ENCODE measurements around the gene PREX1.

The PREX1 gene

DNA sequence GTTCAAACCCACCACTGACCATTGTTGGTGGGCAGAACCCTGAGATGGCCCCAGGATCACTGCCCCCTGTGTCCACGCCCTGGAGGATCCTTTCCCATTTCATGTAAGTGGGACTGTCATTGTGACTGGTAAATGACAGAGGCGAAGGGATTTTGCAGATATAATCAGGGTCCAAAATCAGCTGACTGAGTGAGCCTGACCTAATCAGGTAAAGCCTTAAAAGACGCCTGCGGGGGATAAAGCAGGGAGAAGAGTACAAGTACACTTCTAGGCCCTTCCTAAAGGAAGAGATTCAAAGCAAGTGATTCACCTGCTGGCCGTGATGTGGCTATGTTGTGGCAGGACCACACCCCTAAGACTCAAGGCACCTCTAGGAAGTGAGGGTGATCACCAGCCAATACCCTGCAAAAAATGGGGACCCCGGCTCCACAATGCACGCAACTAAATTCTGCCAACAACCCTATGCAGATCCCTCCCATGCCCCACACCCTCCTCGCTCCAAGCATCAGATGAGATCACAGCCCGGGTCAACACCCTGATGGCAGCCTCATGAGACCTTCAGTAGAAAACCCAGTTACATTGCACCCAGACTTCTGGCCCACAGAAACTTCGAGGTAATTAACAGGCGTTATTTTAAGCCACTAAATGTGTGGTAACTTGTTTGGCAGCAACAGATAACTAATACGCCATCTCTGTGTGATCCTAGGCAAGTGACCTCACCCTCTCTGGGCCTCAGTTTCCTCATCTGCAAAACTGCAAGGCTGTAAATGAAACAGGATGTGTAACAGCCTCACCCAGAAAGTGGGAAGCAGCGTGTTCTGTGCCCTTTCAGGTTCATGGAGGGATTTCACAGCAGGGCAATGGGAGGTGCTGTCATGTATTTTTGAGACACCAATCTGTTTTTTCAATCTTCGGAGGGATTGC lies 11.3 kb downstream of the PREX1 start:
- DNase-seq (ENCODE audit: low spot score) (no peak), ATAC-seq (ENCODE audit: low read depth) (no peak)
- Histone ChIP-seq H3K27ac (ENCODE audit: poor library complexity, severe bottlenecking) (no peak overlapping the region), H3K9me3 (ENCODE audit: severe bottlenecking) (no peaks in the 10 kb centered on the region), H3K27me3 (ENCODE audit: insufficient read depth, poor library complexity, severe bottlenecking) (no peaks in the 10 kb centered on the region), H3K4me3 (ENCODE audit: severe bottlenecking) (no peak overlapping the region), H3K4me1 (ENCODE audit: insufficient read depth, poor library complexity, severe bottlenecking) (no peaks in the 10 kb centered on the region), H3K36me3 (ENCODE audit: low read depth) (no peaks in the 10 kb centered on the region)
- TF ChIP-seq, protein P1, sequence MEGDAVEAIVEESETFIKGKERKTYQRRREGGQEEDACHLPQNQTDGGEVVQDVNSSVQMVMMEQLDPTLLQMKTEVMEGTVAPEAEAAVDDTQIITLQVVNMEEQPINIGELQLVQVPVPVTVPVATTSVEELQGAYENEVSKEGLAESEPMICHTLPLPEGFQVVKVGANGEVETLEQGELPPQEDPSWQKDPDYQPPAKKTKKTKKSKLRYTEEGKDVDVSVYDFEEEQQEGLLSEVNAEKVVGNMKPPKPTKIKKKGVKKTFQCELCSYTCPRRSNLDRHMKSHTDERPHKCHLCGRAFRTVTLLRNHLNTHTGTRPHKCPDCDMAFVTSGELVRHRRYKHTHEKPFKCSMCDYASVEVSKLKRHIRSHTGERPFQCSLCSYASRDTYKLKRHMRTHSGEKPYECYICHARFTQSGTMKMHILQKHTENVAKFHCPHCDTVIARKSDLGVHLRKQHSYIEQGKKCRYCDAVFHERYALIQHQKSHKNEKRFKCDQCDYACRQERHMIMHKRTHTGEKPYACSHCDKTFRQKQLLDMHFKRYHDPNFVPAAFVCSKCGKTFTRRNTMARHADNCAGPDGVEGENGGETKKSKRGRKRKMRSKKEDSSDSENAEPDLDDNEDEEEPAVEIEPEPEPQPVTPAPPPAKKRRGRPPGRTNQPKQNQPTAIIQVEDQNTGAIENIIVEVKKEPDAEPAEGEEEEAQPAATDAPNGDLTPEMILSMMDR (IDR thresholded peaks at IDR 0.05; ENCODE audit: poor library complexity, severe bottlenecking): no peak

DNA sequence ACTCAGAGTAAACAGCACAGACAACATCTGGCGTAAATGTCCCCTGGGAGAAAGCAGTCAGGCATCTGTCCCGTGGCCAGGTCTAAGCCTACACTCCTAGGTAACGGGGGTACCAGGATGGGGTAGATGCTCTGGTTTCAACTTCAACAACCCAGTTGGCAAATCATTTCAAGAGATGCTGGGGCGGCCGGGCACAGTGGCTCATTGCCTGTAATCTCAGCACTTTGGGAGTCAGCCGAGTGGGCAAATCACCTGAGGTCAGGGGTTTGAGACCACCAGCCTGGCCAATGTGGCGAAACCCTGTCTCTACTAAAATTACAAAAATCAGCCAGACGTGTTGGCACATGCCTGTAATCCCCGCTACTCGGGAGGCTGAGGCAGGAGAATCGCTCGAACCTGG lies 12.3 kb downstream of the PREX1 start:
- H3K4me1 ChIP-seq (ENCODE audit: insufficient read depth, poor library complexity, severe bottlenecking): no peaks in the 10 kb centered on the region
- ATAC-seq (ENCODE audit: low read depth) (no peak), DNase-seq (ENCODE audit: low spot score) (no peak)
- no peak overlapping the region for H3K27ac ChIP-seq (ENCODE audit: poor library complexity, severe bottlenecking)
- no peaks in the 10 kb centered on the region for H3K9me3 ChIP-seq (ENCODE audit: severe bottlenecking)
- H3K36me3 ChIP-seq (ENCODE audit: low read depth): no peaks in the 10 kb centered on the region
- TF ChIP-seq, protein P1 (IDR thresholded peaks at IDR 0.05; ENCODE audit: poor library complexity, severe bottlenecking): no peak
- H3K4me3 ChIP-seq (ENCODE audit: severe bottlenecking): no peak overlapping the region
- H3K27me3 ChIP-seq (ENCODE audit: insufficient read depth, poor library complexity, severe bottlenecking): no peaks in the 10 kb centered on the region

DNA sequence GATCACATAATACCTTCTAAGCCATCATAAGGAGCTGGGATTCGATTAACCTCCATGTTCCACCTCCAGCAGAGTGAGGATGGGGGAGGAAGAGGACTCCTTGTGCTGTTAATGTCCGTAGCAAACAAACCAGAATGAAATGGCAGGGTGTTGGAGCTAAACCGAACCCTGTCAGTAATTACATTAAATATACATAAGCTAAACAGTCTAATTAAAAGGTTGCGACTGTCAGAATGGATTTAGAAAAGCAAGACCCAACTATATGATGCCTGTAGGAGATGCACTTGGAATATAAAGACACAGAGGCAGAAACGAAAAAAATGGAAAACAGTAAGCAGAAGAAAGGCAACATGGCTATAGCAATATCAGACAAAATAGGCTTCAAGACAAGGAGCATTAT lies 13.2 kb downstream of the PREX1 start:
- TF ChIP-seq, protein P1 (IDR thresholded peaks at IDR 0.05; ENCODE audit: poor library complexity, severe bottlenecking): no peak
- H3K4me1 ChIP-seq (ENCODE audit: insufficient read depth, poor library complexity, severe bottlenecking): no peaks in the 10 kb centered on the region

DNA sequence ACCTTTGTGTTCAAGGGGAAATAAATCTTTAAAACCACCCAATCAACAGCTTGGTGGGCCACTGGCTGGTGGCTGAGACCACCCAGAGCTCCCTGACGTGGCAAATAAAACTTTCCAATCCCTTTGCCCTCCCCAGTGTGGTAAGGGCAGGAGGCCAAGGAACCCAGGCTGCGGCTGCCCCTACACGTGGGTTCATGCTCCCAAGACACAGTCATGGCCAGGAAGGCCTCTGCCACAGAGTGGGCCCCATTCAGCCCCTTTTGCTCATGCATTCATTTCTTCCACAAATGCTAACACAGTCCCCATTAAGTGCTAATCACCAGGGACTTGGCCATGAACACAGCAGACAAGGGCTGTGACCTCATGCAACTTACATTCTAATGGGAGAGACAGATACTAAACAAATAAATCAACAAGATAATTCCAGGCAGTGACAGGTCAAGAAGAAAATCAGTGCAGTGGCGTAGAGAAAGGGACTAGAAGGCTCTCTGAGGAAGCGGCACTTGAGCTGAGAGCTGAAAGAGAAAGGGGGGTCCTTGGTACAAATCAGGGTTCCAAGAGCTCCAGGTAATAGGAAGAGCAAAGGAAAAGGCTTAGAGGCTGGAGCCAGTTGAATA lies 13.8 kb downstream of the PREX1 start:
- Histone ChIP-seq H3K36me3 (ENCODE audit: low read depth) (no peaks in the 10 kb centered on the region), H3K9me3 (ENCODE audit: severe bottlenecking) (no peaks in the 10 kb centered on the region), H3K27me3 (ENCODE audit: insufficient read depth, poor library complexity, severe bottlenecking) (no peaks in the 10 kb centered on the region), H3K4me3 (ENCODE audit: severe bottlenecking) (no peak overlapping the region), H3K27ac (ENCODE audit: poor library complexity, severe bottlenecking) (no peak overlapping the region), H3K4me1 (ENCODE audit: insufficient read depth, poor library complexity, severe bottlenecking) (no peaks in the 10 kb centered on the region)
- TF ChIP-seq, protein P1 (IDR thresholded peaks at IDR 0.05; ENCODE audit: poor library complexity, severe bottlenecking): no peak
- no peak for ATAC-seq (ENCODE audit: low read depth)
- DNase-seq (ENCODE audit: low spot score): no peak

More for the DNA sequence above, 13.2 kb downstream of the PREX1 start:
- DNase-seq (ENCODE audit: low spot score): no peak
- Histone ChIP-seq H3K27me3 (ENCODE audit: insufficient read depth, poor library complexity, severe bottlenecking) (no peaks in the 10 kb centered on the region), H3K36me3 (ENCODE audit: low read depth) (no peaks in the 10 kb centered on the region), H3K9me3 (ENCODE audit: severe bottlenecking) (no peaks in the 10 kb centered on the region), H3K27ac (ENCODE audit: poor library complexity, severe bottlenecking) (no peak overlapping the region), H3K4me3 (ENCODE audit: severe bottlenecking) (no peak overlapping the region)
- ATAC-seq (ENCODE audit: low read depth): no peak

DNA sequence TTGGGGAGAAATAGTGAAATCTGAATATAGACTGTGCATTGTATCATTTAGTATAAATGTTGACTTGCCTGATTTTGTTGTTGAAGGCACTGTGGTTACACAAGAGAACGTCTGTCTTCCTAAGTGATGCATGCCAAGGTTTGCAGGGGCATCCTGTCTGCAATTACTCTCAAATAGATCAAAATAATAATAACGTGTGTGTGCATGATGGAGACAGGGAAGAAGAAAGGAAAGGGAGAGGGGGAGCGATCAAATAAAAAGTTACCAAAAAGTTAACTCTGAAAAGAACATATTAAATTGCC lies 14.4 kb downstream of the PREX1 start:
- Histone ChIP-seq H3K27ac (ENCODE audit: poor library complexity, severe bottlenecking) (no peak overlapping the region), H3K4me3 (ENCODE audit: severe bottlenecking) (no peak overlapping the region), H3K9me3 (ENCODE audit: severe bottlenecking) (no peaks in the 10 kb centered on the region), H3K36me3 (ENCODE audit: low read depth) (no peaks in the 10 kb centered on the region), H3K27me3 (ENCODE audit: insufficient read depth, poor library complexity, severe bottlenecking) (no peaks in the 10 kb centered on the region), H3K4me1 (ENCODE audit: insufficient read depth, poor library complexity, severe bottlenecking) (no peaks in the 10 kb centered on the region)
- DNase-seq (ENCODE audit: low spot score) (no peak), ATAC-seq (ENCODE audit: low read depth) (no peak)
- TF ChIP-seq, protein P1 (IDR thresholded peaks at IDR 0.05; ENCODE audit: poor library complexity, severe bottlenecking): no peak
